Parathyroid adenoma (tissue), 2 donors: ENCODE data around the gene GRXCR2.

Experiments used
- H2AFZ ChIP-seq: fragments of 300-600 bp; sonication (generic); one replicate; pipeline ENCODE4 v1.7.0; 2017; ENCODE audit warnings: antibody characterized with exemption, mild to moderate bottlenecking
- H3K27ac ChIP-seq: fragments of 300-600 bp; sonication (generic); one replicate; pipeline ENCODE4 v1.7.0; 2017
- H3K27me3 ChIP-seq: fragments of 300-600 bp; sonication (generic); one replicate; pipeline ENCODE4 v1.7.0; 2017; ENCODE audit warnings: low read length; ENCODE audit not compliant: control insufficient read depth, insufficient read depth
- H3K36me3 ChIP-seq: fragments of 300-600 bp; sonication (generic); one replicate; pipeline ENCODE4 v1.7.0; 2017; ENCODE audit warnings: low read length; ENCODE audit not compliant: control insufficient read depth, insufficient read depth
- H3K4me1 ChIP-seq: fragments of 300-600 bp; sonication (generic); one replicate; pipeline ENCODE4 v1.7.0; 2017; ENCODE audit warnings: control low read depth
- H3K4me2 ChIP-seq: fragments of 300-600 bp; sonication (generic); one replicate; pipeline ENCODE4 v1.7.0; 2017; ENCODE audit warnings: low read length
- H3K4me3 ChIP-seq: fragments of 300-600 bp; sonication (generic); one replicate; pipeline ENCODE4 v1.7.0; 2017; ENCODE audit warnings: low read depth, low read length
- H3K79me2 ChIP-seq: fragments of 300-600 bp; sonication (generic); one replicate; pipeline ENCODE4 v1.7.0; 2017; ENCODE audit warnings: control low read depth
- H3K9ac ChIP-seq: fragments of 300-600 bp; sonication (generic); one replicate; pipeline ENCODE4 v1.7.0; 2017; ENCODE audit warnings: mild to moderate bottlenecking
- H3K9me3 ChIP-seq: fragments of 300-600 bp; sonication (generic); one replicate; pipeline ENCODE4 v1.7.0; 2017; ENCODE audit warnings: low read length; ENCODE audit not compliant: control insufficient read depth
- CTCF ChIP-seq: fragments of 300-600 bp; sonication (generic); IDR thresholded peaks from one replicate; pipeline ENCODE4 v1.7.0; 2017; ENCODE audit warnings: antibody characterized with exemption, mild to moderate bottlenecking
- donor health status: primary hyperparathyroidism.

GRXCR2 gene

DNA sequence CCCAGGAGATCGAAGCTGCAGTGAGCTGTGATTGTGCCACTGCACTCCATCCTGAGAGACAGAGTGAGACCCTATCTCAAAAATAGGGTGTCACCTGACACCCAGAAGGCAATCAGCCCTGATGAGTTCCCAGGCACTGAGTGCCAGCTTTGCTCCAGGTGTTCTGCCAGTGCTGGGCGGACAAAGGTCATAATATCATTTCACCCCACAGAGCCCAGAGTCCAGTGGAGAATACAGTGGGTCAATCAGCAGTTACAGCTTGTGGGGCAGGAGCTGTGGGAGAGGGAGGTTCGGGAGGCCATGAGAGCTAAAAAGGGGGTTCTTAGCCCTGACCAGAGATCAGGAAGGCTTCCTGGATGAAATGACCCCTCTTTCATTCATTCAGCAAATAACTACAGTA is 39.2 kb upstream of the GRXCR2 start:
- Histone ChIP-seq H3K36me3 (no peaks in the 10 kb centered on the region), H3K9me3 (no peaks in the 10 kb centered on the region), H3K9ac (no peak overlapping the region), H2AFZ (no peak overlapping the region), H3K4me2 (no peak overlapping the region), H3K79me2 (no peaks in the 10 kb centered on the region), H3K4me3 (no peak overlapping the region), H3K4me1 (no peaks in the 10 kb centered on the region), H3K27me3 (no peaks in the 10 kb centered on the region), H3K27ac (no peak overlapping the region)
- no peak for TF ChIP-seq CTCF

DNA sequence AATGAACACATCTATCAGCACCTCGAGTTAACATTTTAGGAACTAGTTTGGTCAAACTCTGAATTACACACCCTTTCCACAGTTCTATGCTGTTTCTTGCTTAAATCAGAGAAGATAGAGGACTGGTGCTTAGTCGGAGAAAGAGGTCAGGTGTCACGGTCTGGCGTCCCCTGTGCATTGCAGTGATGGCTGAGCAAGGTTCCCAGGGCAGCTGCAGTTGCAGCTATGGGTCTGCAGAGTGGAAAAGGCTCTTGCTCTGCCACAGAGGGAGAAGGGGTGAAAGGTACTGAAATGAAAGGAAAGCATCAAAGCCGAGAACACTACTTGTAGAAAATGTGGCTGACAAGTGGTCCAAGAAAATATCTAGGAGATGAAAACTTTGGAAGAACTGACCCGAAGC is 38.4 kb upstream of the GRXCR2 start:
- H3K9ac ChIP-seq = no peak overlapping the region
- H3K9me3 ChIP-seq = no peaks in the 10 kb centered on the region
- H3K4me2 ChIP-seq = no peak overlapping the region
- no peaks in the 10 kb centered on the region for H3K27me3 ChIP-seq
- H3K4me3 ChIP-seq = no peak overlapping the region
- TF ChIP-seq CTCF = no peak
- no peaks in the 10 kb centered on the region for H3K4me1 ChIP-seq
- H2AFZ ChIP-seq = no peak overlapping the region
- no peaks in the 10 kb centered on the region for H3K79me2 ChIP-seq
- H3K27ac ChIP-seq = no peak overlapping the region
- no peaks in the 10 kb centered on the region for H3K36me3 ChIP-seq

GRCh38 chr5:145908206-145908960 is 35.6 kb upstream of the GRXCR2 start:
- Histone ChIP-seq H3K27me3 (no peaks in the 10 kb centered on the region), H2AFZ (no peak overlapping the region), H3K9ac (no peak overlapping the region), H3K79me2 (no peaks in the 10 kb centered on the region), H3K9me3 (no peaks in the 10 kb centered on the region), H3K27ac (no peak overlapping the region), H3K4me2 (no peak overlapping the region), H3K36me3 (no peaks in the 10 kb centered on the region), H3K4me1 (no peaks in the 10 kb centered on the region), H3K4me3 (no peak overlapping the region)
- TF ChIP-seq CTCF = no peak

DNA sequence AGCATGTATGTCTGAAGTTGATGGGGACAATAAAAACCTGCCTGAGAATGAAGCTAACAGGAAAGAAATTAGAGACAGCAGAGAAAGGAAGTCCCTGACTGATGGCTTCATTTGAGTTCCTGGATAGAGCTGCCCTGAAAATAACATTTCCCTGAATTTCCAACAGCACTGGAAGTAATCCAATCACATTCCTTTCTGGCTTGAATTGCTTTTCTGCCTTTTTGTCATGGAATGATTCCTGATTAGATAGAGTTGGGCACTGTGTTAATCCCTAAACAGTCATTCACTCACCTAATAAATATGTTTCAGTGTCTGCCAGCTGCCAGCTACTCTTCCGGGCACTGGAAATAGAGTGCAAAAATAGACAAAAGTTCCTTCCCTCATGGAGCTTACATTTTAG is 33.6 kb upstream of the GRXCR2 start:
- Histone ChIP-seq H3K79me2 (no peaks in the 10 kb centered on the region), H3K36me3 (no peaks in the 10 kb centered on the region), H3K27ac (no peak overlapping the region), H3K4me3 (no peak overlapping the region), H3K4me1 (no peaks in the 10 kb centered on the region), H3K9me3 (no peaks in the 10 kb centered on the region), H3K9ac (no peak overlapping the region), H2AFZ (no peak overlapping the region), H3K27me3 (no peaks in the 10 kb centered on the region), H3K4me2 (no peak overlapping the region)
- no peak for TF ChIP-seq CTCF

GRCh38 chr5:145904743-145905142 is 31.9 kb upstream of the GRXCR2 start:
- H3K4me3 ChIP-seq = no peak overlapping the region
- no peak overlapping the region for H3K27ac ChIP-seq
- no peaks in the 10 kb centered on the region for H3K36me3 ChIP-seq
- no peak overlapping the region for H3K4me2 ChIP-seq
- no peak overlapping the region for H2AFZ ChIP-seq
- TF ChIP-seq CTCF = no peak
- no peaks in the 10 kb centered on the region for H3K27me3 ChIP-seq
- H3K79me2 ChIP-seq = no peaks in the 10 kb centered on the region
- no peaks in the 10 kb centered on the region for H3K4me1 ChIP-seq
- no peaks in the 10 kb centered on the region for H3K9me3 ChIP-seq
- H3K9ac ChIP-seq = no peak overlapping the region
